Measurements from ENCODE around the gene XKR7. TPM values are rescaled to one million over a fixed set of nuclear protein-coding genes. Genes with fewer than 3 reads are reported as not detected.
"Not testable (repeated sequence)": the region's sequence is repeated elsewhere in the genome, so short reads cannot be mapped to it uniquely, and the experiment has no call there.

XKR7 gene, protein sequence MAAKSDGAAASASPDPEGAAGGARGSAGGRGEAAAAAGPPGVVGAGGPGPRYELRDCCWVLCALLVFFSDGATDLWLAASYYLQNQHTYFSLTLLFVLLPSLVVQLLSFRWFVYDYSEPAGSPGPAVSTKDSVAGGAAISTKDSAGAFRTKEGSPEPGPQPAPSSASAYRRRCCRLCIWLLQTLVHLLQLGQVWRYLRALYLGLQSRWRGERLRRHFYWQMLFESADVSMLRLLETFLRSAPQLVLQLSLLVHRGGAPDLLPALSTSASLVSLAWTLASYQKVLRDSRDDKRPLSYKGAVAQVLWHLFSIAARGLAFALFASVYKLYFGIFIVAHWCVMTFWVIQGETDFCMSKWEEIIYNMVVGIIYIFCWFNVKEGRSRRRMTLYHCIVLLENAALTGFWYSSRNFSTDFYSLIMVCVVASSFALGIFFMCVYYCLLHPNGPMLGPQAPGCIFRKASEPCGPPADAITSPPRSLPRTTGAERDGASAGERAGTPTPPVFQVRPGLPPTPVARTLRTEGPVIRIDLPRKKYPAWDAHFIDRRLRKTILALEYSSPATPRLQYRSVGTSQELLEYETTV
- total RNA-seq: 12.6 TPM

DNA sequence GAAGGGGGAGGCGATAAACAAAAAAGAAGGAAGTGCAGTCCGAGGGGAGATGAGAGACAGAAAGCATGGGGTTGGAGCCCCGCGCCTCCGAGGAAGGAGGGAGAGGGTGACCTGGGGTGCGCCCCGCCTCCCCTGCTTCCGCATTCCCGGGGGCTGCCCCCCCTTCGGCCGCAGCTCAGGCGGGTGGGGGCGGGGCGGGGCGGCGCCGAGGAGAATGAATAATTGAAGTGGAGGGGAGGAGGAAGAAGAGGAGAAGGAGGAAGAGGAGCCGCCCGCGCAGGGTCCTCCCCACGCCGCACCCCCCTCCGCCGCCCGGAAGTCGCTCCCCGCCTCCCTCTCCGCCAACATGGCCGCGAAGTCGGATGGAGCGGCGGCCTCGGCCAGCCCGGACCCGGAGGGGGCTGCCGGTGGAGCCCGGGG is at the start of gene XKR7:
Gene XKR7, plus strand, starts transcription at position 322 of the 420 bp plus-strand sequence. Its CDS starts 25 bp downstream, at position 347.
- DNase-seq: peak; percentile 18

DNA sequence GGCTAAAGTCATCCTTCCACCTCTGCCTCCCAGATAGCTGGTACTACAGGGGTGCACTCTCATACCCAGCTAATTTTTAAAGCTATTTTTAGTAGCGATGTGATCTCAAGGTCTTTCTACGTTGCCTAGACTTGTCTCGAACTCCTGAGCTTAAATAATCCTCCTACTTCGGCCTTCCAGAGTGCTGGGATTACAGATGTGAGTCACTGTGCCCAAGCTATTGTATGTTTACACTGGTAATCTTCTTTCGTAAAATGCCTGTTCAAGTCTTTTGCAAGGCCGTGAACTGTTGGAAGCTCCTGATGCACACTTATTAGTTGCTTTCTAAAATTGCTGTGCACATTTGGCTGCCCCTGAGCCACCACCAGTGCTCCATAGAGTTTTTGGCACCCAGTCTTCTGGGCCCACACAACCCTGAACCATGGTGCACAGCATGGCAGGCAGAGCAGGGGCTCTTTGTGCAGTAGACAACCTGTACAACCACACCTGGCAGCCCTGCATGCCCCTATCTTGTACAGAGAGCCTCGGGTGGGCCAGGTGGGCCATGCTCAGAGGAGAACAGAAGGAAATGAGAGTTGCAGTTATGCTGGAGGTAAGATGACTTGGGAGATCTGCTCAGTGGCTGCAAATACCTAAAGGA is 49.4 kb upstream of the XKR7 start:
- no peak for DNase-seq

DNA sequence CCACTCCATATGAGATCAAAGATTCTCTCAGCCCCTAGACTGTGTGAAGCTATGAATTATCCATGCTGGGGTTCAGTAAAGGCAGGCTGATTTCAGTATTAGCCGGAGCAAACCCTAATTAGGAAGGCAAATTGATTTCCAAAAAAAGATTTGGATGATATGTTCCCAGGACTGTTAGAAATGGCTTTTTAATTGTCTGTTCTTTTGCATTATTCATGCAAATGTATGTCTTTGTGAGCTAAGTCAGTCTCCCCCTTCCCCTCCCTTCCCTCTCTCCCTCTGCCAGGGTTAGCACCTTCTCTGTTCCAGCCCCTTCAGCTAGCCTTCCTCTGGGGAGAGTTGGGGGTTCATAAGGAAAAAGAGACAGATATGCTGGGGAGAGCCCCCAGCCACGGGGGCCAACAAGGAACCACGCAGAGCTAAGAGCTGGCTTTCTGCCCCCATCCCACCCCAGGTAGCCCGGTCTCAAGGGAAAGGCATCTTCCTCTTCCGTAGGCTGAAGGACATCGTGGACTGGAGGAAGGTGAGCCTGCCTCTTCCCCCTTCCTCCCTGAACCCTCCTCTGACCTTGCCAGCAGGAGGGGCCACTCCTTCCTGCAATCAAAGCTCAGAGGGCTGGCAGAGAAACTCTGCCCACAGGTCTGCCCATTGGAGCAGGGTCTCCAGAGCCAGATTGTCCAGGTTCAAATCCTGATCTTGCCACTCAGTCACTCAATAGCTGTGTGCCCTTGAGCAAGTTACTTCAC is 48.4 kb upstream of the XKR7 start:
- DNase-seq: no peak

DNA sequence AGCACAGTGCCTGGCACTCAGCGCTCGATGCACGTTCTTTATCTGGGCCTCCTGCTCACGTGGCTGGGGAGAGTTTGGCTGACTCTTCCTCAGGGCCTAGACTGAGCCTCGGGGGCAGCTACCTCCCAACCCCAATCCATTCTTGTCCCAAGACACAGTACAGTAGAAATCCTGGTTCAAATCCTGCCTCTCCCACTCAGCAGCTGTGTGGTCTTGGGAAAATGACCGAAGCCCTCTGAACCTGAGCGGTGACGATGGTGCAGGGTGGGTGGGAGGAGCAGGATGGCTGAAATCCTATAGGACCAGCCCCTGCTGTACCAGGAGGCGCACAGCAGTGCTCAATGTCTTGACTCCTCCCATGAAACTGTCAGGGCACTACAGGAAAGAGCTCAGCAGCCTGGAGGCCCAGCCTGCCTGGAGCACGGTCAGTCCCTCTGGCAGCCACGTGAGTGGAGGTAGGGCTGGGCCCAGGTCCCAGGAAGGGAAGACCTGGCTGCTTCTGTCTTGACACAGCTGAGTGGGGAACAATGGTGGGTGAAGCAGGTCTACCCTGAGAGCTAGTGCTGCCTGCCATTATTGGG is 47.6 kb upstream of the XKR7 start:
- DNase-seq: no peak

DNA sequence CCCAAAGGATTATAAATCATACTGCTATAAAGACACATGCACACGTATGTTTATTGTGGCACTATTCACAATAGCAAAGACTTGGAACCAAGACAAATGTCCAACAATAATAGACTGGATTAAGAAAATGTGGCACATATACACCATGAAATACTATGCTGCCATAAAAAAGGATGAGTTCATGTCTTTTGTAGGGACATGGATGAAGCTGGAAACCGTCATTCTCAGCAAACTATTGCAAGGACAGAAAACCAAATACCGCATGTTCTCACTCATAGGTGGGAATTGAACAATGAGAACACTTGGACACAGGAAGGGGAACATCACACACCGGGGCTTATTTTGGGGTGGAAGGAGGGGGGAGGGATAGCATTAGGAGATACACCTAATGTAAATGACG is 46.5 kb upstream of the XKR7 start:
- not testable (repeated sequence) for DNase-seq

DNA sequence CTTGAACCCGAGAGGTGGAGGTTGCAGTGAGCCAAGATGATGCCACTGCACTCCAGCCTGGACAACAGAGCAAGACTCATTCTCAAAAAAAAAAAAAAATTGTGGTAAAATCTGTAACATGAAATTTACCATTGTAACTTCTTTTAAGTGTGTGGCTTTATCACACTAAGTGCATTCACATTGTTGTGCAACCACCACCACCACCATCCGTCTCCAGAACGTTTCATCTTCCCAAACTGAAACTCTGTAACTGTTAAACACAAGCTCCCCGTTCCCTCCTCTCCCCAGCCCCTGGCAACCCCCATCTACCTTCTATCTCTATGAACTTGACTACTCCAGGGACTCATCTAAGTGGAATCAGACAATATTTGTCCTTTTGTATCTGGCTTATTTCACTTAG is 45.8 kb upstream of the XKR7 start:
- no peak for DNase-seq

DNA sequence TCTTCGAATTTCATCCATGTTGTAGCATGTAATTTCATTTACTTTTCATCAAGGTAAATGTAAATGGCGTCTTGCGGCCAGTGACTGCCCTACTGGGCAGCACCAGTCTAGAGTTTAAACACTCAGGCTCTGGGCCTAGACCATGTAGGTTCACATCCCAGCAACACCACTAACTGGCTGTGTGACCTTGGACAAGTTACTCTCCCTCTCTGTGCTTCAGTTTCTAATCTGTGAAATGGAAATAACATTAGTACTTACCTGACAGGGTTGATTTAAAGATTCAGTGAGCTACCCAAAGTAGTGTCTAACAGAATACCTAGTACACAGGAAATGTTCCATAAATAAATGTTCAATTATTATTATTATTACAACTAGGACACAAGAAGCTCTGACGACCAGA is 45.4 kb upstream of the XKR7 start:
- no peak for DNase-seq

DNA sequence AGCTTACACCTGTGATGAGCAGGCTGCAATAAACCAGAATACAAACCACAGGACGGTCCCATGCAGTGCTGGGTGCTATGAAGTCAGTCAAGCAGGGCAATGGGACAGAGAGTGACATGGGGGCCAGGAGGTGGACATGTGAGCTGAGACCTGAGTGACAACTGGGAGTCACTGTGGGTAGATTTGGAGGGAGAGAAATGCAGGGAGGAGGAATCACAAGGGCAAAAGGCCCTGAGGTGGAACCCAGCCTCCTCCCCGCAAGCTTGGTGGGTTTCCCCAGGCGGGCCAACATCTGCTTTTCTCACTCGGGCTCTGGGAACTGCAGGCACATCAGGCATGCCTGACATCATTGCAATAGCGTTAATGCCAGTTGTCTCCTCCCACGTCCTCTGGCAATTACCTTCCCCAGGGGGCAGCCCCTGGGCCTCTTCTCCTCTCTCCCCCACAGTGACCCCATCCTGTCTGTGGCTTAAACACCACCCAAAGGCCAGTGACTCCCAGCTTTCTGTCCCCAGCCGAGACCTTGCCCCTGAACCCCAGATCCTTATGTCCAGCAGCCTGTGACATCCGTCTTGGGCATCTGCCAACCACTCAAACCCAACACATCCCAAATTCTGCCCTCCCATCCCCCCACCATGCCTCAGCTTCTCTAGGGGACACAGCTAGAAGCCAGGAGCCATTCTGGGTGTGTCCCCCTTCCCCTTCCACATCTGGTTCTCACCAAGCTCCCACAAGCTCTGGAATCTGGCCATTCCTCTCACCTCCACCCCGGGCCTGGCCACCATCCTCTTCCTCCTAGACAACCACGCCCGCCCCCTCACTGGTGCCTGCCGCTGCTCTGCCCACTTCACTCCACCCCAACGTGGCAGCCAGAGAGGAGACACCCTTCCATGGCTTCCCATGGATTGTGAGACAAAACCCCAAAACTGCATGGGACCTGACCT is 44.3 kb upstream of the XKR7 start:
- DNase-seq: no peak

DNA sequence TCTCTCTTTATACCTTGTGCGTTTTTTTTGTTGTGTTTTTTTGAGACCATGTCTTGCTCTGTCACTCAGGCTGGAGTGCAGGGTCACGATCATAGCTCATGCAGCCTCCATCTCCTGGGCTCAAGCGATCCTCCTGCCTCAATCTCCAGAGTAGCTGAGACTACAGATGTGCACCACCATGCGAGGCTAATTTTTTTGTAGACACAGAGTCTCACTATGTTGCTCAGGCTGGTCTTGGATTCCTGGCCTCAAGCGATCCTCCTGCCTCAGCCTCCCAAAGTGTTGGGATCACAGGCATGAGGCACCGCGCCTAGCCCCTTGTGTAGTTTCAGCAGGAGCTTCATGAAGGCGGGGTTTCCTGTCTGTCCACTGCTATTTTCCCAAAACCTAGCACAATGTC is 43.4 kb upstream of the XKR7 start:
- DNase-seq: no peak

DNA sequence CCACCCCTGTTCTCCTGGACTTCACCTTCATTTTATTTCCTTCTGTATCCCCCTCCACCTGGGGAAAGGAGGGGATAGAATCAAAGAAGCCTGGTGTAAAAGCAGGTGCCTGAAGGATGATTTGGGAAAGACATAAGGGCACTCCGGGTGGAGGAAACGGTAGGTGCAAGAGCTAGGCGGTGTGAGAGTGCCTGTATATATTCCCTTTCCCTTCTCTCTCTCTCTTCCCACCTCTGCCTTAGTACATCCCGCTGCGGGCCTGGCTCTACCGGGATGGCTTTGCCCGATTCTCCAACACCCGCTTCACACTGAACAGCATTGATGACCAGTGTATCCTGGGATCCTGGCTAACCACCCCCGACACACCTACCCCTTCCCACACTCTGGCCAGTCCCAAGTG is 42.3 kb upstream of the XKR7 start:
- no peak for DNase-seq

DNA sequence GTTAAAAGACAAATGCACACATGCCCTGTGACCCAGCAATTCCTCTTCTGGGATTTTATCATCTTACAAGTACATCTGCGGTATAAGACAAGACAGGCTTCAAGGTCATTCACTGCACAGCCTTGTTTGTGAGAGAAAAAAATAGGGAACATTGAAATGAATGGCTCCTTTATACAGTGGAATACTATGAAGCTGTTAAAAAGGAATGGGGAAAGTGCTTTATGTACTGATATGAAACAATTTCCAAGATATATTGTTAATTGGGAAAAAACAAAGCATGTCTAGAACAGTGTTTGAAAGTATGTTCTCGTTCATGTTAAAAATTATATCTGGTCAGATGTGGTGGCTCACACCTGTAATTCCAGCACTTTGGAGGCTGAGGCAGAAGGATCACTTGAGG is 41.5 kb upstream of the XKR7 start:
- no peak for DNase-seq

DNA sequence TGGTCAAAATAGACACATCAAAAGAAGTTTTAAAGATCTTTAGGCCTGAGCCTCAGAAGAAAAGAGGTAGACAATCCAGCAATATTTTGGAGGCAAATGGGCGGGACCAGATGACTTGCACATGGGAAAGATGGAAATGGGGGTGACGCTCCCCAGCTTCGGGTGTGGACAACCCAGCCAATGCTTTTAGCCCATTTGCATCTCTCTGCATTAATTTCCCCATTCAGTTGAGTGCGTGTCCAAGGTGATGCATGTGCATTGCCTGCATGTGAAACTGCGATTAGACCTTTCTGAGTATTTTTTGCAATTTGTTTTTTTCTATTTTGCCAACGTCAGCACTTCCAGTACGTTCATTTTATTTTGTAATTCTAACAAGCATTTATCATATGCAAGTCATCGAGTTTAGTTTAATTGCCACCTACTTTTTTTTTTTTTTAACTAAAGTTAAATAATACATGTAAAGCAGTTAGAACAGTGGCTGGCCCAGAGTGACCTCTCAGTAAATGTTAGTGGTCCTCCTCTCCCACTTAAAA is 40.3 kb upstream of the XKR7 start:
- no peak for DNase-seq

DNA sequence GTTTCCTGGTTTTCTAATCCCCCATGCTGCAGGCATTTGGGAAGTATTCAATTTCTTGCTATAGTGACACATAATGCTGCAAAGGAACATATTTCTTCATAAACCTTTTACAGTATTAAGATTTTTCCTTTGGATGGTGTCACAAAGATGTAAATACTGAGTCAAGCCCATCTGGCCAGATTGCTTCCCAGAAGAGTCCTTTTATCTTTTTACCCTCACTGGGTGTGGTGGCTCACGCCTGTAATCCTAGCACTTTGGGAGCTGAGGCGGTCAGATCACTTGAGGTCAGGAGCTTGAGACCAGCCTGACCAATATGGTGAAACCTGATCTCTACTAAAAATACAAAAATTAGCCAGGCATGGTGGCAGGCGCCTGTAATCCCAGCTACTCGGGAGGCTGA is 38.3 kb upstream of the XKR7 start:
- not testable (repeated sequence) for DNase-seq

DNA sequence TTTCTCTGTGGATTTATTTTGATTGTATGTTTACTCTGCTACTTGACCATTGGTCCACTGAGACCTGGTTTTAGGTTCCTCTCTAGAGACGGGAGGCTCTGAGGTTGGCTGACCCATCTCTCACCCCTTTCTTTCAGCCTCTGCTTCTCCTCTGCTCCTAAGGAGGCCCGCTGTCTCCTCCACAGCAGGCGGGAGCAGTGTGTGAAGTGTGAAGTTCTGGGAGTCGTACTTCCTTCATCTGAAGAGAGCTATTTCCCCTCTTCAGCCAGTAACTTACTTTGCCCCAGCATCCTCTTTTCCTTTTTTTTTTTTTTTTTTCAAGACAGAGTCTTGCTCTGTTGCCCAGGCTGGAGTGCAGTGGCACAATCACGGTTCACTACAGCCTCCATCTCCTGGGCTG is 37.2 kb upstream of the XKR7 start:
- DNase-seq: no peak

DNA sequence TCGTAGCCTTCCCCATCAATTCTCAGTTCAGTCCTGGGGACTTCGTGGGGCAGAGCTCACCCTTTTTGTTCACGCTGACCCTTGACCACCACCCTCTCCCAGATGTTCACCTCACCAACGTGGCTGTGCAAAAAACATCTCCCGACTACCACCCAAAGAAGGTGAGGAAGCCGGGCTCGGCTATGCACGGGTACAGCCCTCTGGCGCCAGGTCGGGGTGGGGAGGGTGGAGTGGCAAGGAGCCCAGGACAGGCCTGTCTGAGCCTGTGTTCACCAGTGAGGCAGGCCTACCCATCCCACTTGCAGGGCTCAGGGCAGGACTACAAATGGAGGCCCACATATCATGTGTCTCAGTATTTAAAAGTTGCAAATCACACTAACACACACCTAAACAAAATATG is 34.3 kb upstream of the XKR7 start:
- no peak for DNase-seq

DNA sequence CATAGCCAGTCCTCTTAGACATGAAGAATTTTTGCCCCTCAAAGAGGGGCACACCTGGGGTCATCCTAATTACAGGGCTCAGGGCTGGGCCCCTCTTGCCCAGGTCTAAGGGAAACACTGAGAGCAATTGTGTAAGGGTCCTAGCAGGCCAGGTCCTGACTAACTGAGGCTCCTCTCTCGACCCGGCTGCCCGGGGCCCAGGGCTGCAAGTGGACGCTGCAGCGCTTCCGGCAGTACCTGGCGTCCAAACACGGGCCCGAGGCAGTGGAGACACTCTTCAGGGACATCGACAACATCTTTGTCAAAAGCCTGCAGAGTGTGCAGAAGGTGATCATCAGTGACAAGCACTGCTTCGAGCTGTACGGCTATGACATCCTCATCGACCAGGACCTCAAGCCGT is 33.5 kb upstream of the XKR7 start:
- DNase-seq: no peak

DNA sequence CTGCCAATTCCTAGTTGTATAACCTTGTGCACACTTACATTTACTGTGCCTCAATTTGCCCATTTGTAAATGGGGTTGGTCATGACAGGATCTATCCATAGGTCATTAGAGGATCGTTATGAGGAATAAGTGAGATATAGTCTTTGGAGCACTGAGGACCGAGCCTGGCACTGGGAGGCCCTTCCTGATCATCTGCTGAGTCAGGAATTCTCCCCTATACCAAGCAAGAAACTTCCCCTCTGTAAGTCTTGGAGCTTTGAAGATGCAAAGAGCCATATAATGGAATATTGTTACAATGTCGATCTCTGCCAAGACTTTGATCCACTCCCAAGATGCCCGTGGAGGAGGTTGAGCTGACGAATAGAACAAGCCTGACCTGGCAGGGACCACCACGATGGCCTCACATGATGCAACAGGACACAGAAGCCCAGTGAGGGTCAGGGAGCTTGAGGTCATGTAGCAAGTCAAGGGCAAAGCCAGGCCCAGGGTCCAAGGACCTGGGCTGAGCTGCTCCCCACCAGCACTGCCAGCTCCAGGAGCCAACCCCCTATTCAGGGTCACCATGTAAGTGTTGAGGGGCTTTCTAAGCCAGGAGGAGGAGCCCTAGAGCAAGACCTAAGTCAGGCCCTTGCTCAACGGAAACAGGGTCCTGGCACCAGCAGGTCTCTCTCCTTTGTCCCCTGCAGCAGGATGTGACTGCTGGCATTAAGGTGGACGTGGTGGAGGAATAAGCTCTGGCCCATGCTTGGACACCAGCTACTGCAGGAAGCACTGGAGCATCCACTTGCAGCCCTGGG is 32.8 kb upstream of the XKR7 start:
- DNase-seq: no peak

DNA sequence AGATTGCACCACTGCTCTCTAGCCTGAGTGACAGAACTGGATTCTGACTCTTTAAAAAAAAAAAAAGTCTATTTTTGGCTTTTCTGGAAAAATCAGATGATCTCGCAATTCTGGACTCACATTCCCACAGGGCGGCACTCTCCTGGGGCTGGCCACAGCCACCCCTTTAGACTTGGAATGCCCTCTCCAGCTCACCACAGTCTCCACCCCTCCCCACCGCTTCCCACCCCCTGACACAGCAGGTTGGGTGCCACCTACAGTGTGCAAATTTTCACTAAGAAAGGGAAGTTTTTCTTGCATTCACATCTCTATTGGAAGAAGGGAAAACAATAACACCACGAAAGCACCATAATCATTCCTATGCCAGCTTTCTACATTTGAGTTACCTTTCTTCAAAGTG is 31.5 kb upstream of the XKR7 start:
- DNase-seq: no peak

DNA sequence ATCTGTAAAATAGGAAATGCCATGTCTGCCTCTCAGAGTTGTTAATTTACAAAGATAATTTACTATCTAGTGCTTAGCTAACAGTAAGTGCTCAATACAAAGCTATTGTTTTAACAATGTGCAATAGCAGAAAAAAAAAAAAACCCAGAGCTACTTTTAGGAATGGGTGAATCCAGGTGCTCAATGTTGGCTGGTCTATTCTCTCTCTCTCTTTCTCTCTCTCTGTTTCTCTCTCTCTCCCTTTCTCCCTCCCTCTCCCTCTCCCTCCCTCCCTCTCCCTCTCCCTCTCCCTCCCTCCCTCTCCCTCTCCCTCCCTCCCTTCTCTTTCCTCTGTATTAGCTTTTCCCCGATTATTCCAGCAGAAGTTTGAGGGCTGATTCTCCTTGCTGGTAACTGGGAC is 30.1 kb upstream of the XKR7 start:
- no peak for DNase-seq

DNA sequence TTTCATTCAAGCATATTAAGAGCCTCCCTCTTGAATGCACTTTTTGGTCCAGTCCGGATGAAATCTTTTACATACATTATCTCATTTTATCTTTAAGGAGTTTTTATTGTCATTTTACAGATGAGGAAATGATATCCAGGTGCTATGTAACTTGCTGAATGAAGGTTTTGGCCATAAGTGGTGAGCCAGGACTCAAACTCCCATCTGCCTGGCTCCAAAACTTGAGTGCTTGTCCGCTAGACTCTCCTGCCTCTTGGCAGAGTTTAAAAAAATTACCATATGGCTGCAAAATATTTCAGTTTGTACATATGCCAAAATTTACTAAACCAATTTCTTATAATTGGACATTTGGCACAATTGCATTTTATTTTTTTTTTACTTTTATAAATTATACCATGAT is 28.3 kb upstream of the XKR7 start:
- DNase-seq: no peak
